ENCODE data around the gene PLPP6.

- no peak for TF ChIP-seq KDM5A (IDR thresholded peaks at IDR 0.05; ENCODE audit: borderline replicate concordance, low read length)
- TF ChIP-seq, protein P1, sequence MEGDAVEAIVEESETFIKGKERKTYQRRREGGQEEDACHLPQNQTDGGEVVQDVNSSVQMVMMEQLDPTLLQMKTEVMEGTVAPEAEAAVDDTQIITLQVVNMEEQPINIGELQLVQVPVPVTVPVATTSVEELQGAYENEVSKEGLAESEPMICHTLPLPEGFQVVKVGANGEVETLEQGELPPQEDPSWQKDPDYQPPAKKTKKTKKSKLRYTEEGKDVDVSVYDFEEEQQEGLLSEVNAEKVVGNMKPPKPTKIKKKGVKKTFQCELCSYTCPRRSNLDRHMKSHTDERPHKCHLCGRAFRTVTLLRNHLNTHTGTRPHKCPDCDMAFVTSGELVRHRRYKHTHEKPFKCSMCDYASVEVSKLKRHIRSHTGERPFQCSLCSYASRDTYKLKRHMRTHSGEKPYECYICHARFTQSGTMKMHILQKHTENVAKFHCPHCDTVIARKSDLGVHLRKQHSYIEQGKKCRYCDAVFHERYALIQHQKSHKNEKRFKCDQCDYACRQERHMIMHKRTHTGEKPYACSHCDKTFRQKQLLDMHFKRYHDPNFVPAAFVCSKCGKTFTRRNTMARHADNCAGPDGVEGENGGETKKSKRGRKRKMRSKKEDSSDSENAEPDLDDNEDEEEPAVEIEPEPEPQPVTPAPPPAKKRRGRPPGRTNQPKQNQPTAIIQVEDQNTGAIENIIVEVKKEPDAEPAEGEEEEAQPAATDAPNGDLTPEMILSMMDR (CRISPR knock-in tag; IDR thresholded peaks at IDR 0.05), result no peak
- no peak for TF ChIP-seq STAT5B (CRISPR knock-in tag; IDR thresholded peaks at IDR 0.05)
Measured at GRCh38 chr9:4709380-4709779, 47.3 kb downstream of the PLPP6 start.

Data from HepG2 (cell line).